ENCODE measurements around the gene PLPPR1.

- TF ChIP-seq POLR2A (IDR thresholded peaks at IDR 0.05) (no peak), CTCF (IDR thresholded peaks at IDR 0.05 in 8 of 11, conservative IDR thresholded peaks at IDR 0.05 in 3 of 11) (no peak)
Measured at GRCh38 chr9:101309139-101309538, 280.6 kb downstream of the PLPPR1 start.
